GM12801 (cell line): ENCODE data around the gene NNMT.

Experiments used
- TF ChIP-seq, protein P1 (sequence below): IDR thresholded peaks from one replicate; pipeline ENCODE4 v1.5.1; 2011; ENCODE audit warnings: control low read depth; ENCODE audit not compliant: insufficient read length; ENCODE audit errors: extremely low read depth

The NNMT gene

DNA sequence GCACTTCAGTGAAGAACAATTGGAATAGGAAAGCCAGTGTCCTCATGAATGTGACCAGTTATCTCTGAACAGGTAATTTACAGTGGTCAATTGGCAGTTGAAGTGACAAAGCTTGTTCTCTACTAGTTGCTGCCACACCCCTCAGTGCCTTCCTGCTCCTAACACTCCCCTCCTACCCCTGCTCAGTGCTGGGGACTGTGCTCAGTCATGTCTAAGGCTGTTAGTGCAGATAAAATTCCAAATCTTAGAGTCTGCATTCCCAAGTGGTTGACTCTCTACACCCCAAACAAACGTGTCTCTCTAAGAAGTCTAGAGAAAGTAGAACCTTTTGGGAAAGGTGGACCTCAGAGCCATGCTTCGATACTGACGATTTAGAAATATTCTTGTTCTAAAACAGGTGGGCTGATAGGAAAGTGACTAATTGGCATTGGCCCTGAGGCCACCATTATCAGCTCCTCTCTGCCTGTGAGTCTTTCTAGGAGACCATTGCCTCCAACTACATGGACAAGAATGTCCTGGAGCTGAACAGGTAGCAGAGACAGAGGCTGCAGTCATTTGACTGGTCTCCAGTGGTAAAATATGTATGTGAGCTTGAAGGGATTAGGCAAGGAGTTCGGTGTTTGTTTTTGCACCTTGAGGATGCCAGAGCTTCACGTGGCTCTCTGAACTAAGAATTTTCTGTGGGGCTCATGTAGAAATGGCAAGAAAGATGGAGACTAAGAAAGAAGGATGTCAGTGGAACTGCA lies 22.1 kb upstream of the NNMT start:
- TF ChIP-seq, protein P1, sequence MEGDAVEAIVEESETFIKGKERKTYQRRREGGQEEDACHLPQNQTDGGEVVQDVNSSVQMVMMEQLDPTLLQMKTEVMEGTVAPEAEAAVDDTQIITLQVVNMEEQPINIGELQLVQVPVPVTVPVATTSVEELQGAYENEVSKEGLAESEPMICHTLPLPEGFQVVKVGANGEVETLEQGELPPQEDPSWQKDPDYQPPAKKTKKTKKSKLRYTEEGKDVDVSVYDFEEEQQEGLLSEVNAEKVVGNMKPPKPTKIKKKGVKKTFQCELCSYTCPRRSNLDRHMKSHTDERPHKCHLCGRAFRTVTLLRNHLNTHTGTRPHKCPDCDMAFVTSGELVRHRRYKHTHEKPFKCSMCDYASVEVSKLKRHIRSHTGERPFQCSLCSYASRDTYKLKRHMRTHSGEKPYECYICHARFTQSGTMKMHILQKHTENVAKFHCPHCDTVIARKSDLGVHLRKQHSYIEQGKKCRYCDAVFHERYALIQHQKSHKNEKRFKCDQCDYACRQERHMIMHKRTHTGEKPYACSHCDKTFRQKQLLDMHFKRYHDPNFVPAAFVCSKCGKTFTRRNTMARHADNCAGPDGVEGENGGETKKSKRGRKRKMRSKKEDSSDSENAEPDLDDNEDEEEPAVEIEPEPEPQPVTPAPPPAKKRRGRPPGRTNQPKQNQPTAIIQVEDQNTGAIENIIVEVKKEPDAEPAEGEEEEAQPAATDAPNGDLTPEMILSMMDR, result no peak

DNA sequence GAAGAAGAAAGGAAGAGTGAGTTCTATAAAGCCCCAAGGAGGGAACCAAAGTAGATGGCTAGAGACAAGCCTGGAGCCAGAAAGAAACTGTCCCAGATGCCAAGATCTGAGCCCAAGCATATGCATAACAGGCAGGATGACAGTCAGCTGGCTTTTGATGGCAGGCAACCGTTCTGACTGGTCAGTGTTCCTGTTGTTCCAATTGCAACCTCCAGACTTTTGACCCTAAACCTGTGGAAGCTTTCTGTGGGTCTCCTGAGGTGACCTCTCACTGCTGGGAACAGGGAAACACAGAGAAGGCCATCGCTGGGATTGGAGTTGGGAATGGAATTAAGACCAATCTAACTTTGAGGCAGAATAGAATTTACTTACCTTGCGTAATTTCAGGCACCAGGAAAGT lies 21.6 kb upstream of the NNMT start:
- TF ChIP-seq, protein P1, result no peak

DNA sequence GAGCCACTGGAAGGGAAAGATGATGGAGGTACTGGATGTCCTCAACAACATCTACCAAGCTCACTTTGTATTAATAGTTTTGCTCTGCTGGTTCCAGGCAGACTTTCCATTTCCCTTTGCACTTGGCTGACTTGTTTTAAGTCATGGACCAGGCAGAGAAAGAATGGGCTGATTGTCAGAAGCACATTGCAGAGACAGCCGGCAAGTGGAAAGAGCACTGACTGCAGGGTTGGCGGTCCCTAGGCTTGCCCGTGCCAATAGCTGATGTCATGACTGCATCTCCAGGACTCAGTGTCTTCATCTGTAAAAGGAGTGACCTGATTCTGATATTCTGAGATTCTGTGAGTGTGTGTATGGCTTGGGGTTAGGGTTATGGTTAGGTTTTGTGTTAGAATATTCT lies 20.9 kb upstream of the NNMT start:
- TF ChIP-seq, protein P1, result no peak

DNA sequence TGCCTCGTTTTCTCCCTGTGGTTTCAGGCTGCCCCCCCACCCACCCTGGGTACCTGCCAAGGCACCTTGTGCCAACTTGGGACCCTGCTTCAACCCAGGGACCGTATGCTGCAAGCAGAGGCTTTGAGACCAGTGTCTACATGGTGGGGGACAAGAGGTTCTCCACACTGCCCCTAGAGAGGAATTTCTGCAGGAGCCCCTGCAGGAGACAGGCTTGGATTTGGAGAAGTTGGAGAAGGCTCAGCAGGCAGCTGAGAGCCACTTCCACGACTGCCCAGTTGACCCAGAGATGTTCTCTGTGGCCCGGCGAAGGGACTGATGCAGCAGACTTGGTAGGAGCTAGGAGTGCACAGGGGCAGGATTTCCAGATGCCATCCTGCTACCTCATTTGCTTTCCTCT lies 20.1 kb upstream of the NNMT start:
- TF ChIP-seq, protein P1, result no peak

DNA sequence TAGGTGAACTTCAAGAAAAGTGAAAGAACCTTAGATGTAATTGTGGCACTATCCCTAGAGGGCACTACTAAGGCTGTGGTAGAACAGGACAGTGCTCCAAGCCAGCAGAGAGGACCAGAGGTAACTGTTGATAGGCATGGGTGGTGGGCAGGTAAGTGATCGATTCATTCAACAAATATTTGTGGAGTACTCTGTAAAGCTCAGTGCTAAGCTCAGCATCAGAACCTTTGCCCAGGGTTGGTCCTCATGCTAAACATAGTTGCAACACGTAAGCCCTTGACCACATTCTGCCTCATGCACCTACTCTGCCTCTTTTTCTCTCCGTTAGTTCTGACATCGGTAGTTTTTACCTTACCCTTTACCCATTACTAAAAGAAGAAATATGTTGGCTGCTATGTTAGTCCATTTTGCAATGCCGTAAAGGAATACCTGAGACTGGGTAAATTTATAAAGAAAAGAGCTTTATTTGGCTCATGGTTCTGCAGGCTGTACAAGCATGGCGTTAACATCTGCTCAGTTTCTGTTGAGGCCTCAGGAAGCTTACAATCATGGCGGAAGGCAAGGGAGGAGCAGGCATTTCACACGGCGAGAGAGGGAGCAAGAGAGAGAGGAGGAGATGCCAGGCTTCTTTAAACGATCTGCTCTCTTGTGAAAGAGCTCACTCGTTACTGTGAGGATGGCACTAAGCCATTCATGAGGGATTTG lies 18.4 kb upstream of the NNMT start:
- TF ChIP-seq, protein P1, result no peak

DNA sequence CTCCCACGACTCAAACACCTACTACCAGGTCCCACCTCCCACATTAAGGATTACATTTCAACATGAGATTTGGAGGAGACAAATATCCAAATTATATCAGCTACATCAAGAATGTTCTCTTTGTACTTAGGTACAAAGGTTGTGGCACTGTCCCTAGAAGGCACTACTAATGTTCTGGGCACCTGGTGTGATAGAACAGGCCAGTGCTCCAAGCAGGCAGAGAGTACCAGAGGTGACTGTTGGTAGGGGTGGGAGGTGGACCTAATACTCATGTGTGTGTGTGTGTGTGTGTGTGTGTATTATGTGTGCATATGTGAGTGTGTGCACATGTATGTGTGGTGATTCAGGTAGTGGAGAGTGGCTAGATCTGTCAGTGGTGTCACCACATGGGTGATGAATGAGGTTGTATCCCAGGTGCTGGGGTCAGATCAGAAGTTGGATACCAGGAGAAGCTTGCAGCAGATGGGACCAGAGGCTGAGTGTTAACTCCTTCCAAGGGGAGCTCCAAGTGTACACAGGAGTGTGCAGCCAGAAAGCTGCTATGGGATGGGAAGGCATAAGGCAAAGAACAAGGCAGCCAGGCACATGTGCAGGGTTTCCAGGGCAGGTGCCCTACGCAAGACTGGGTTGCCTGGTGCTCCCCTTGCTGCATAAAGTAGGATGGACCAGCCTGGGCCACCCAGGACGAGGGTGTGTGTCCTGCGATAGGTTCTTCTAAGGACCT lies 17.7 kb upstream of the NNMT start:
- TF ChIP-seq, protein P1, result no peak

DNA sequence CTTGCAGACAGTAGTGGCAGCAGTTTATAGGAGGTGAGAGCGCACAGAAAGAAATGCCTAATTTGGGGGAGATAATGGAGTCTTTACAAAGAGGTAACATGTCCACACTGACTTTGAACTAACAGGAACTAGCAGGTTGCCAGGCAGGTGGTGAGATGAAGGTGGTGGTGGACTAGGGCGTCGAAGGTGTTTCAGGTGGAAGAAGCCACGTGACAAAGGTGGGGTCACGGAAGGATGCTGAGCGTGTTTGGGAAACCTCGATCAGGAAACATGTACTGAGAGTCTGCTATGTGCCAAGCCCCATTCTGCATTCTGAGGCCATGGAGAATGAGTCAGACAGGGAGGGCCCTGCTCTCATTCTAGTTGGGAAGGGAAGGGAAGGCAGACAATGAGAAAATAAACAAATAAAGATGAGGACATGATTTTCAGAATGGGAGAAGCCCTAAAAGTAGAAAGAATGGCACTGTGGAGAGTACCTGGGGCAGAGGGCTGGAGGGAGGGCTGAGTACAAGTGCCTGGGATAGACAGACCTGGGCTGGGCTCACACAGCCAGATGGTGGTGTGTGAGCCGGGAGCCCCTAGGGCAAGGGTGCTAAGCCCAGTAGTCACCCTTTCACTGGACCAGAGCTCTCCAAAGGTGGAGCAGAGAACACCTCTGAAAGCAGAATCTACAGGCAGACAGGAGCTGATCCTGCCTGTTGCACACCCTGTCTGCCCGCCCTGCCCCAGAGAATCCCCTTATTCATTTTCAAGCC lies 16.2 kb upstream of the NNMT start:
- TF ChIP-seq, protein P1, result no peak
